Endodermal cell (in vitro differentiated cells): Measurements from ENCODE around the gene GGNBP2. TPM values are rescaled to one million over a fixed set of nuclear protein-coding genes. Genes with fewer than 3 reads are reported as not detected.

Experiments
- DNase-seq: peaks from one replicate; pipeline ENCODE4 v3.0.0-alpha.2; 2017
- H3K27ac ChIP-seq: 2 replicates; pipeline ENCODE4 v1.5.1; 2013; ENCODE audit warnings: mild to moderate bottlenecking, low read depth, low read length, moderate library complexity
- H3K27me3 ChIP-seq: 2 replicates; pipeline ENCODE4 v1.6.1; 2013; ENCODE audit warnings: mild to moderate bottlenecking, low read length, moderate library complexity; ENCODE audit not compliant: insufficient read depth, control insufficient read depth, poor library complexity, severe bottlenecking
- H3K36me3 ChIP-seq: 2 replicates; pipeline ENCODE4 v1.7.0; 2013; ENCODE audit warnings: mild to moderate bottlenecking, low read length, moderate library complexity; ENCODE audit not compliant: control insufficient read depth, insufficient read depth
- H3K4me1 ChIP-seq: one replicate; pipeline ENCODE4 v1.7.0; 2013; ENCODE audit warnings: low read length; ENCODE audit not compliant: control insufficient read depth, insufficient read depth
- H3K4me3 ChIP-seq: 2 replicates; pipeline ENCODE4 v1.5.1; 2013; ENCODE audit warnings: mild to moderate bottlenecking, low read length, moderate library complexity
- H3K9ac ChIP-seq: 2 replicates; pipeline ENCODE4 v1.6.1; 2013; ENCODE audit warnings: mild to moderate bottlenecking, low read length, moderate library complexity; ENCODE audit not compliant: poor library complexity, severe bottlenecking; ENCODE audit errors: extremely low read depth
- H3K9me3 ChIP-seq: 2 replicates; pipeline ENCODE4 v1.6.1; 2013; ENCODE audit warnings: mild to moderate bottlenecking, low read length, moderate library complexity; ENCODE audit not compliant: control insufficient read depth
- H3K27ac Mint-ChIP-seq: 2 replicates; pipeline ENCODE4 v1.8.0; 2020; ENCODE audit warnings: mixed read lengths
- H3K27me3 Mint-ChIP-seq: 2 replicates; pipeline ENCODE4 v1.8.0; 2021; ENCODE audit warnings: mild to moderate bottlenecking, mixed read lengths; ENCODE audit not compliant: insufficient read depth
- H3K36me3 Mint-ChIP-seq: 2 replicates; pipeline ENCODE4 v1.8.0; 2020; ENCODE audit warnings: low read depth, mixed read lengths
- H3K4me1 Mint-ChIP-seq: 2 replicates; pipeline ENCODE4 v1.8.0; 2020; ENCODE audit warnings: mixed read lengths
- H3K4me3 Mint-ChIP-seq: 2 replicates; pipeline ENCODE4 v1.8.0; 2020; ENCODE audit warnings: mild to moderate bottlenecking, moderate library complexity, mixed read lengths
- H3K9me3 Mint-ChIP-seq: 2 replicates; pipeline ENCODE4 v1.8.0; 2020; ENCODE audit warnings: mild to moderate bottlenecking, mixed read lengths
- WGBS, 2 experiments: methylation state at CpG; one replicate each; pipeline versions ENCODE4 v1.1.5 to v1.1.7; 2013; ENCODE audit warnings: missing lambda C conversion rate in 2 of 2, mixed read lengths in 1 of 2; ENCODE audit not compliant: insufficient coverage in 1 of 2, insufficient read length in 1 of 2; 5-methylcytosine and 5-hydroxymethylcytosine counted together
- total RNA-seq, 2 donors: library from RNA; stranded (reverse); fragmentation: NEBNext Ultra II Directional in 1 of 2; extraction: Animal tissue kit (Norgen Biotek cat#: 25700) in 1 of 2; gene quantifications; 2 replicates in 1 of 2; 3 replicates in 1 of 2; pipeline ENCODE4 v1.2.1, GENCODE V29; 2021
- TF ChIP-seq, protein P1 (sequence below): fragments of 200-600 bp; sonication (generic); conservative IDR thresholded peaks from 2 replicates; pipeline ENCODE4 v1.5.0; 2021; ENCODE audit warnings: antibody characterized with exemption, mild to moderate bottlenecking

GGNBP2 gene
- total RNA-seq, 2 donors from 2014 or later: 56.8 to 61.6 TPM

DNA sequence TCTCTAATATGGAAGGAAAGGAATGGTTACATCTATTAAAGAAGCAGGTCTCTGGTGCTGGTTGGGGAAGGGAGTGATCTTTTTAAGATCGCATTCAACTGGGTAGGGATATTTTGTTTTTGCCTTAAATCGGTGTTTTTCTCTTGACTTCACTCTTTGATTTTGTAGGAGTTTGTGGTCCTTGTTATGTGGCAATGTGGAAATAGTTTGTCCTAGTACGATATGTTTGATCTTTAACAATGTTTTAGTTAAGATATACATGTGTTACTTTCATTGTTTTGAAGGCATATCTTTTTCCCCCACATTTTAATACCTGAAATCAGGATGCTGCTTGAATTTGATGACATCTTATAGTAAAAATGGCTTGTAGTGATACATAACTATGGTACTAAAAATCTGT, 8.7 kb downstream of the GGNBP2 start:
- Histone ChIP-seq H3K36me3 (peaks cover 68% of the 10 kb centered on the region), H3K27ac (no peak overlapping the region), H3K27me3 (no peaks in the 10 kb centered on the region), H3K9me3 (no peaks in the 10 kb centered on the region), H3K4me1 (no peaks in the 10 kb centered on the region), H3K4me3 (no peak overlapping the region), H3K9ac (no peak overlapping the region)
- peaks cover 5% of the 10 kb centered on the region for H3K4me1 Mint-ChIP-seq
- no peak for DNase-seq
- no peaks in the 10 kb centered on the region for H3K27me3 Mint-ChIP-seq
- peaks cover 37% of the 10 kb centered on the region for H3K36me3 Mint-ChIP-seq
- no peaks in the 10 kb centered on the region for H3K9me3 Mint-ChIP-seq
- 96 to 100% methylated on average over 2 of the region's 3 CpGs for whole genome bisulfite sequencing, 2 experiments
- TF ChIP-seq, protein P1, sequence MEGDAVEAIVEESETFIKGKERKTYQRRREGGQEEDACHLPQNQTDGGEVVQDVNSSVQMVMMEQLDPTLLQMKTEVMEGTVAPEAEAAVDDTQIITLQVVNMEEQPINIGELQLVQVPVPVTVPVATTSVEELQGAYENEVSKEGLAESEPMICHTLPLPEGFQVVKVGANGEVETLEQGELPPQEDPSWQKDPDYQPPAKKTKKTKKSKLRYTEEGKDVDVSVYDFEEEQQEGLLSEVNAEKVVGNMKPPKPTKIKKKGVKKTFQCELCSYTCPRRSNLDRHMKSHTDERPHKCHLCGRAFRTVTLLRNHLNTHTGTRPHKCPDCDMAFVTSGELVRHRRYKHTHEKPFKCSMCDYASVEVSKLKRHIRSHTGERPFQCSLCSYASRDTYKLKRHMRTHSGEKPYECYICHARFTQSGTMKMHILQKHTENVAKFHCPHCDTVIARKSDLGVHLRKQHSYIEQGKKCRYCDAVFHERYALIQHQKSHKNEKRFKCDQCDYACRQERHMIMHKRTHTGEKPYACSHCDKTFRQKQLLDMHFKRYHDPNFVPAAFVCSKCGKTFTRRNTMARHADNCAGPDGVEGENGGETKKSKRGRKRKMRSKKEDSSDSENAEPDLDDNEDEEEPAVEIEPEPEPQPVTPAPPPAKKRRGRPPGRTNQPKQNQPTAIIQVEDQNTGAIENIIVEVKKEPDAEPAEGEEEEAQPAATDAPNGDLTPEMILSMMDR: no peak
- no peak overlapping the region for H3K27ac Mint-ChIP-seq
- H3K4me3 Mint-ChIP-seq: no peak overlapping the region

DNA sequence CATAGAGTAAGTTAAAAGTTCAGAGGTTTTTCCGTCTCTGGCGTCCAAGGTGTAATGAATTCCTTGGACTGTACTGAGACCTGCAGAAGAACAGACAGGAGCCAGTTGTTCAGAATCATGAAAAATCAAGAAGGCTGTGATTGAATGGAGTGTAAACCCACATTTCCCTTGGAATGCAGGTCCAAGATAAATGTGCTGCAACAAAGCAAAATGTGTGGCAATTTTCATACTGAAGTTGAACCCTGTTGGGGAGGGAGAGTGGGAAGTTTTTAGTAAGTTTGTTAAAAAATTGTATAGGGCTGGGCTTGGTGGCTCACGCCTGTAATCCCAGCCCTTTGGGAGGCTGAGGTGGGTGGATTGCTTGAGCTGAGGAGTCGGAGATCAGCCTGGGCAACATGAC, 21.4 kb downstream of the GGNBP2 start:
- Histone ChIP-seq H3K9ac (no peak overlapping the region), H3K4me1 (no peaks in the 10 kb centered on the region), H3K9me3 (no peaks in the 10 kb centered on the region), H3K4me3 (no peak overlapping the region), H3K36me3 (peaks cover 86% of the 10 kb centered on the region), H3K27ac (no peak overlapping the region), H3K27me3 (no peaks in the 10 kb centered on the region)
- Mint-ChIP-seq H3K9me3 (no peaks in the 10 kb centered on the region), H3K4me1 (no peaks in the 10 kb centered on the region), H3K4me3 (no peak overlapping the region), H3K36me3 (peaks cover 70% of the 10 kb centered on the region), H3K27ac (no peak overlapping the region), H3K27me3 (no peaks in the 10 kb centered on the region)
- WGBS, 2 experiments: 92 to 100% methylated on average over 2 to 4 of the region's 4 CpGs
- TF ChIP-seq, protein P1: no peak
- no peak for DNase-seq

DNA sequence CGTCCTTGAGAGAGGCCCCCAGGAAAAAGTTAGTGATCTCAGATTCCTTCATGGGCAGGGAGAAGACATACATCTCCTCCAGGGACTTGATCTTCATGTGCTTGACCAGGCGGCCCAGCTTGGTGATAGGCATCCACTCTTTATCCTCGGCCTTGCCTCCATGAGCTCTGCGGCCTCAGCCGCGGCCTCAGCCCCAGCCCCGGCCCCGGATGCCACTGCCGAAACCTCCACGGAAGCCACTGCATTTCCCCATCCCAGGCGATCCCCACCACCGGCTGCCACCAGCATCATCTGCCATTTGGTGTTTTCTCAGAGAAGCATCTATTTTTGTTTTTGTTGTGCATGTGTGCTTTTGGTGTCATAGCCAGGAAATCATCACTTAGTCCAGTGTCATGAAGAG, 30.3 kb downstream of the GGNBP2 start:
- H3K4me3 Mint-ChIP-seq: no peak overlapping the region
- WGBS, 2 experiments: 93 to 95% methylated on average over 3 to 12 of the region's 12 CpGs
- TF ChIP-seq, protein P1: no peak

More for the DNA sequence above, 30.3 kb downstream of the GGNBP2 start:
- Mint-ChIP-seq H3K27me3 (no peaks in the 10 kb centered on the region), H3K4me1 (no peaks in the 10 kb centered on the region), H3K27ac (no peak overlapping the region), H3K9me3 (no peaks in the 10 kb centered on the region), H3K36me3 (peaks cover 49% of the 10 kb centered on the region)
- H3K27ac ChIP-seq: no peak overlapping the region
- no peaks in the 10 kb centered on the region for H3K4me1 ChIP-seq
- H3K36me3 ChIP-seq: peaks cover 69% of the 10 kb centered on the region
- no peak overlapping the region for H3K9ac ChIP-seq
- H3K9me3 ChIP-seq: no peaks in the 10 kb centered on the region
- no peak for DNase-seq
- H3K27me3 ChIP-seq: no peaks in the 10 kb centered on the region
- H3K4me3 ChIP-seq: no peak overlapping the region
